Cardiac fibroblast (primary cell): ENCODE measurements around the gene SDK2.

Experiments used
- DNase-seq, 2 donors: peaks; one replicate each; pipeline versions ENCODE4 v3.0.0 to v3.0.0-alpha.2; 2010; ENCODE audit warnings: low read depth in 2 of 2
- H3K4me3 ChIP-seq, 2 donors: replicated peaks in 1 of 2; 1 replicate in 1 of 2; 2 replicates in 1 of 2; pipeline ENCODE4 v1.5.1; 2011; ENCODE audit warnings: low read depth in 2 of 2, low read length in 2 of 2, mild to moderate bottlenecking in 2 of 2, moderate library complexity in 1 of 2
- TF ChIP-seq, protein P1 (sequence below): IDR thresholded peaks from one replicate; pipeline ENCODE4 v1.5.1; 2011; ENCODE audit warnings: low read depth, mild to moderate bottlenecking, low read length, inconsistent platforms

Gene SDK2

DNA sequence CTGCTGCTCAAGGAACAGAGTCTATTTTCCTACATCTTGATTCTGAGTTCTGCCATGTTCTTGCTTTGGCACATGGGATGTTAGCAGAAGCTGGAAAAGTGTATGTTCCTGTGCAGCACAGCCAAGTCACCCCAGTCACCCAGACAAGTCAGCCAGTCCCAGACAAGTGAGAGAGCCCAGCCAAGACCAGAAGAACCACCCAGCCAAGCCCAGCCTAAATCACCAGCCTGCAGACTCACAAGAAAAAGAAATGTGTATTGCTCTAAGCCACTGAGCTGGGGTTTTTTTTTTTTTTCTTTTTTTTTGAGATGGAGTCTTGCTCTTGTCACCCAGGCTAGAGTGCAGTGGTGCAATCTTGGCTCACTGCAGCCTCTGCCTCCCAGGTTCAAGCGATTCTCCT, 191.2 kb downstream of the SDK2 start:
- H3K4me3 ChIP-seq: no peak overlapping the region
- TF ChIP-seq, protein P1, sequence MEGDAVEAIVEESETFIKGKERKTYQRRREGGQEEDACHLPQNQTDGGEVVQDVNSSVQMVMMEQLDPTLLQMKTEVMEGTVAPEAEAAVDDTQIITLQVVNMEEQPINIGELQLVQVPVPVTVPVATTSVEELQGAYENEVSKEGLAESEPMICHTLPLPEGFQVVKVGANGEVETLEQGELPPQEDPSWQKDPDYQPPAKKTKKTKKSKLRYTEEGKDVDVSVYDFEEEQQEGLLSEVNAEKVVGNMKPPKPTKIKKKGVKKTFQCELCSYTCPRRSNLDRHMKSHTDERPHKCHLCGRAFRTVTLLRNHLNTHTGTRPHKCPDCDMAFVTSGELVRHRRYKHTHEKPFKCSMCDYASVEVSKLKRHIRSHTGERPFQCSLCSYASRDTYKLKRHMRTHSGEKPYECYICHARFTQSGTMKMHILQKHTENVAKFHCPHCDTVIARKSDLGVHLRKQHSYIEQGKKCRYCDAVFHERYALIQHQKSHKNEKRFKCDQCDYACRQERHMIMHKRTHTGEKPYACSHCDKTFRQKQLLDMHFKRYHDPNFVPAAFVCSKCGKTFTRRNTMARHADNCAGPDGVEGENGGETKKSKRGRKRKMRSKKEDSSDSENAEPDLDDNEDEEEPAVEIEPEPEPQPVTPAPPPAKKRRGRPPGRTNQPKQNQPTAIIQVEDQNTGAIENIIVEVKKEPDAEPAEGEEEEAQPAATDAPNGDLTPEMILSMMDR: no peak
- no peak for DNase-seq

DNA sequence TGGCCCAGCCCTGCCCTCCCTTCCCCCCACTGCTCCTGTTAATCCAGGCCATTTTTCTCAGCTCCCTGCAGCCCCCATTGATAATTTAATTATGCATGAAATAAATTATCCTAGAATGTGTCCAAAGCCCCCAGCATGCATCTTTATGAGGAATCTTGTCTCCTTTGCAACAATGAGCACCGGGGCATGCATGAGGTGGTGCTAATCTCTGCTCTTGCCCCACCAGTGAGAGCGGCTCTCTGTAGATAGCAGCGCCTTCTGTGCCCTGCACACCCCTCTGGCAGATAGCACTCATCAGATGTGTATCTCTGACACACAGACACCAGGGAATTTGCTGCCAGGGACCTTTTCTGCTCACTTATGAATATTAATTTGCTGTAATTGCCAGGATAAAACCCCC, 192.2 kb downstream of the SDK2 start:
- TF ChIP-seq, protein P1: no peak
- DNase-seq: no peak
- H3K4me3 ChIP-seq: no peak overlapping the region

DNA sequence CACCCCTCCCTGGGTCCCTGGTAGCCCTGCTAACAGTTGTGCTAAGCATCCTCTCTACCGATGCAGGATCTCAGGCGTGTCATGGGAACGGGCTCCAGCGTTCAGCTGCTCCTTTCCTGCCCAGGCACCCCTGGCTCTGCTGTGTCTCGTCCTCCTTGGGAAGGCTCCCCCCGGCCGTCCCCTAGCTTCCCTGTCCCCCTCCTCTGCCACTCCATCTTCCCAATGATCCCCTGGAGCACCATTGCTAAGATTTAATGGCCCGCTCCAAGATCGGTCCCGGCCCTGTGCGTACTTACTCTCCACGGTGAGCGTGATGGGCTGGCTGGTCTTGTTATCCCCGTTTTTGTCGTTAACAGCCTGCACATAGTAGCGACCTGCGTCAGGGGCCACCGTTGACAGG, 196.9 kb downstream of the SDK2 start:
- no peak overlapping the region for H3K4me3 ChIP-seq
- DNase-seq: no peak
- TF ChIP-seq, protein P1: no peak

DNA sequence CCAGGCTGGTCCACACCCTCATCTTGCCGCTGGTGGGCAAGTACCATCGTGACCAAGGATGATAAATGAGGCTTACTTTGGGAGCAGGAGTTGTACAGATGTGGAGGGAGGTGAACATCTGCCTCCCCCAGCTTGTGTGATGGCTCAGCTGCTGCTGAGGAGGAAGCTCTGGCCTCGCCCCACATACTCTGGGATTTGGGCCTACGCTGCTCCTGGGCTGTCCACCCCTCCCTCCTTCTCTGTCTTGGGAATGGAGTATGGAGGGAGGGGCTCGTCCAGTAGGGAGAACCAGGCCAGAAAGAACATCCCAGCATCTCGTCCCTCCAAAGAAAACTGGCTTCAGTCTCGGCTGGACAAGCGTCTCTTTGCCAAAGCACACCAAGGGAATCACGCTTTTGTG, 197.6 kb downstream of the SDK2 start:
- TF ChIP-seq, protein P1: no peak
- no peak for DNase-seq
- no peak overlapping the region for H3K4me3 ChIP-seq

DNA sequence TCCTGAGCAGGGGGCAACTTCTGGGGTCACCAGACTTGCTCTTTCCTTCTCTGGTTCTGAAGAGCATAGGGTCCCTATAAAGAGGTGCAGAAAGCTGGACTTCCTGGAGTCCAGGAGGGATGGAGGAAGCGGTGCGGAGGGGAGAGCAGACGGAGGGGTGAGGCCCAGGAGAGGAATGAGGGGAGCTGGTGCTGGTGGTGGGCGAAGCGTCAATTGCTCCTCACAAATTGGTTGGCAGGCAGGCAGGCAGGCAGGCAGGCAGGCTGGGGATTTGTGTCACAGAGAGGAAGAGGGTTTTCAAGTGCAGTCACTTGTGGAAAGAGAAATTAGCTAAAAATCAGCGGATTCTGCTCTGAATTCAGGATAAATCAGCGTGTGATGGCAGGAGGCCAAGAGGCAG, 198.8 kb downstream of the SDK2 start:
- no peak overlapping the region for H3K4me3 ChIP-seq
- TF ChIP-seq, protein P1: no peak
- DNase-seq: no peak

DNA sequence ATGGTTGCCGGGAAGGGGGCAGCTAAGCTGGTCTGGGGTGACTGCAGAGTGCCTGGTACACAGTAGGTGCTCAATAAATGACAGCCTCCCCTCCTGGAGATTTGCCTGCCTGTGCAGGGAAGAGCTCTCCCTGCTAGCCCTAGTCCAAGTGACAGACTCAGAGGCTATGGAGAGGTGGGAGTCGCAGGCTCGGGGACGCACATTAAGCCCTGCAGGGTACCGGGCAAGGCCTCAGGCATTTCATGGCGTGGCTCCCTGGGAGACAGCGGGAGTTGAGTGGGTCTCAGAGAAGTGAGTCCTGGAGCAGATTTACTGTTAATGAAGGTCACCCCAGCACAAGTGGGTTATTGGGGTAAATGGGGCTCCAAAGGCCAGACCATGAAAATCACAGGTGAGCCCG, 200.2 kb downstream of the SDK2 start:
- no peak for DNase-seq

DNA sequence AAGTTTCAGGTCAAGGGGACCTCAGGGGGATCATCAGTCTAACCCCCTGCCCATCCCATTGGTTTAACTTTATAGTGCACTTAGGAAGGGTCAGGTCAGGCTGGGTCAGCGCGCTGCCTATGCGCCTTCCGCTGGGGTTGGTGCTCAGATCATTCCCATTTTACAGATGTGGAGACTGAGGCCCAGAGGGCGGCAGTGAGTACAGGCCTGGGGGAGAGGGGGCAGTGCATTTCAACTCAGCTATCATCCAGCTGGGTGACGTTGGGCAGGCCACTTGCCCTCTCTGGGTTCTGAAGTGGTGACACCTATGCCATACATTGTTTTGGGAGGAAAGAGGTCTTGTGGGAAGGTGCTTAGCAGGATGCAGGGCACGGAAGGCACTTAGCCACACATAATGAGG, 204.6 kb downstream of the SDK2 start:
- H3K4me3 ChIP-seq: no peak overlapping the region
- no peak for DNase-seq
- TF ChIP-seq, protein P1: no peak

More for the DNA sequence above, 200.2 kb downstream of the SDK2 start:
- TF ChIP-seq, protein P1: no peak
- no peak overlapping the region for H3K4me3 ChIP-seq
